Ishikawa (cell line): ENCODE measurements around the gene GNG8.

Experiments used
- CREB1 ChIP-seq: IDR thresholded peaks from 2 replicates; pipeline ENCODE4 v1.6.1; 2012; ENCODE audit warnings: low read depth
- EP300 ChIP-seq: IDR thresholded peaks from 2 replicates; pipeline ENCODE4 v1.6.1; 2012; ENCODE audit warnings: borderline replicate concordance
- MAX ChIP-seq: IDR thresholded peaks from 2 replicates; pipeline ENCODE4 v1.6.1; 2012
- REST ChIP-seq: IDR thresholded peaks from 2 replicates; pipeline ENCODE4 v1.6.1; 2012; ENCODE audit warnings: low read depth, mild to moderate bottlenecking
- USF1 ChIP-seq: IDR thresholded peaks from 2 replicates; pipeline ENCODE4 v1.6.1; 2012

- TF ChIP-seq CREB1 (no peak), EP300 (no peak), REST (no peak), MAX (no peak), USF1 (no peak)
Observed at GRCh38 chr19:46646402-46646801, 10.4 kb upstream of the GNG8 start.
